Esophagus muscularis mucosa (tissue), 3 donors: ENCODE data around the gene ACADSB.

ENCODE experiments used
- POLR2A ChIP-seq: fragments of 450-650 bp; IDR thresholded peaks from one replicate; pipeline ENCODE4 v1.6.1; 2017; ENCODE audit warnings: antibody characterized with exemption, moderate library complexity, mild to moderate bottlenecking, low read depth
- TF ChIP-seq, protein P1 (sequence below), 3 experiments: fragments of 200-600 bp in 2 of 3; fragments of 450-650 bp in 1 of 3; sonication (generic) in 2 of 3; IDR thresholded peaks; one replicate each; pipeline ENCODE4 v1.5.1; 2017 to 2019; ENCODE audit warnings: antibody characterized with exemption in 3 of 3, mild to moderate bottlenecking in 2 of 3, moderate library complexity in 1 of 3

DNA sequence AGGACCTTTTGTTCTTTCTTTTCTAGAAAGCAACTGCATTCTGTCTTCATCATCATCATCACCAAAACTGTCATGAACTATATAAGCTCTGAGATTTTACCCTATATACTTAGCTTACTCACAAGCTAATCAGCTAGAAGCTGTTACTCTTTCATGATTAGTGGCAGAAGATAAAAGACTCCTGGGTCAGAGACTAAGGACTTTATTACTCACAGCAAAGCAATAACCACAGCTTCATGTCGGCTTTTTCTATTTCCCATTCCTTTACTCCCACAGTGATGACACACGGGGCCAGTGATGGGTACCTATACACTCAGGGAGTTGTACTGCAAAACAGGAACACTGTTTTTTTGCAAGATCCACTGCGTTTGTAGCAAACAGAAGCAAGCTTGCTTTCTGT lies 46.4 kb upstream of the ACADSB start:
- TF ChIP-seq, protein P1, sequence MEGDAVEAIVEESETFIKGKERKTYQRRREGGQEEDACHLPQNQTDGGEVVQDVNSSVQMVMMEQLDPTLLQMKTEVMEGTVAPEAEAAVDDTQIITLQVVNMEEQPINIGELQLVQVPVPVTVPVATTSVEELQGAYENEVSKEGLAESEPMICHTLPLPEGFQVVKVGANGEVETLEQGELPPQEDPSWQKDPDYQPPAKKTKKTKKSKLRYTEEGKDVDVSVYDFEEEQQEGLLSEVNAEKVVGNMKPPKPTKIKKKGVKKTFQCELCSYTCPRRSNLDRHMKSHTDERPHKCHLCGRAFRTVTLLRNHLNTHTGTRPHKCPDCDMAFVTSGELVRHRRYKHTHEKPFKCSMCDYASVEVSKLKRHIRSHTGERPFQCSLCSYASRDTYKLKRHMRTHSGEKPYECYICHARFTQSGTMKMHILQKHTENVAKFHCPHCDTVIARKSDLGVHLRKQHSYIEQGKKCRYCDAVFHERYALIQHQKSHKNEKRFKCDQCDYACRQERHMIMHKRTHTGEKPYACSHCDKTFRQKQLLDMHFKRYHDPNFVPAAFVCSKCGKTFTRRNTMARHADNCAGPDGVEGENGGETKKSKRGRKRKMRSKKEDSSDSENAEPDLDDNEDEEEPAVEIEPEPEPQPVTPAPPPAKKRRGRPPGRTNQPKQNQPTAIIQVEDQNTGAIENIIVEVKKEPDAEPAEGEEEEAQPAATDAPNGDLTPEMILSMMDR (IDR thresholded peaks at IDR 0.05), result no peak
- no peak for TF ChIP-seq POLR2A
